Thoracic aorta (tissue), 2 donors: ENCODE results near the gene KCNA5. TPM values are rescaled to one million over a fixed set of nuclear protein-coding genes. Genes with fewer than 3 reads are reported as not detected.

Source experiments
- ATAC-seq: fragments of 150-250 bp; one replicate; pipeline ENCODE4 v1.8.0; 2017; ENCODE audit warnings: low read depth; ENCODE audit not compliant: insufficient number of reproducible peaks, low FRiP score
- DNase-seq: peaks from one replicate; pipeline ENCODE4 v3.0.0-alpha.2; 2020; ENCODE audit warnings: low spot score
- H3K27ac ChIP-seq, 2 donors: fragments of 200-600 bp; sonication (generic); 1 replicate in 1 of 2; 2 replicates in 1 of 2; pipeline ENCODE4 v1.5.1; 2016; ENCODE audit warnings: mild to moderate bottlenecking in 2 of 2, moderate library complexity in 2 of 2
- H3K27me3 ChIP-seq: fragments of 200-600 bp; sonication (generic); replicated peaks from 2 replicates; pipeline ENCODE4 v1.6.0; 2016; ENCODE audit warnings: mild to moderate bottlenecking; ENCODE audit not compliant: insufficient read depth
- H3K36me3 ChIP-seq: fragments of 200-600 bp; sonication (generic); one replicate; pipeline ENCODE4 v1.5.1; 2016
- H3K4me1 ChIP-seq, 2 donors: fragments of 200-600 bp; sonication (generic); 1 replicate in 1 of 2; 2 replicates in 1 of 2; pipeline versions ENCODE4 v1.5.1 to v1.6.0; 2016; ENCODE audit warnings: low read depth in 2 of 2, mild to moderate bottlenecking in 1 of 2; ENCODE audit not compliant: control insufficient read depth in 1 of 2
- H3K4me3 ChIP-seq: fragments of 200-600 bp; sonication (generic); 2 replicates; pipeline ENCODE4 v1.5.1; 2016; ENCODE audit warnings: mild to moderate bottlenecking
- H3K9me3 ChIP-seq: fragments of 200-600 bp; sonication (generic); 2 replicates; pipeline ENCODE4 v1.5.1; 2016
- total RNA-seq, 2 donors: library from RNA; depleted of rRNA; stranded (reverse); fragments of >200 nt; gene quantifications; one replicate each; pipeline versions ENCODE4 v1.1.0 to v1.2.3, GENCODE V29; 2016
- TF ChIP-seq, protein P1 (sequence below): fragments of 200-600 bp; sonication (generic); IDR thresholded peaks from one replicate; pipeline ENCODE4 v1.5.1; 2019; ENCODE audit warnings: antibody characterized with exemption

The KCNA5 gene
- 10 to 100 TPM; 58.8 to 91.7 TPM for total RNA-seq

DNA sequence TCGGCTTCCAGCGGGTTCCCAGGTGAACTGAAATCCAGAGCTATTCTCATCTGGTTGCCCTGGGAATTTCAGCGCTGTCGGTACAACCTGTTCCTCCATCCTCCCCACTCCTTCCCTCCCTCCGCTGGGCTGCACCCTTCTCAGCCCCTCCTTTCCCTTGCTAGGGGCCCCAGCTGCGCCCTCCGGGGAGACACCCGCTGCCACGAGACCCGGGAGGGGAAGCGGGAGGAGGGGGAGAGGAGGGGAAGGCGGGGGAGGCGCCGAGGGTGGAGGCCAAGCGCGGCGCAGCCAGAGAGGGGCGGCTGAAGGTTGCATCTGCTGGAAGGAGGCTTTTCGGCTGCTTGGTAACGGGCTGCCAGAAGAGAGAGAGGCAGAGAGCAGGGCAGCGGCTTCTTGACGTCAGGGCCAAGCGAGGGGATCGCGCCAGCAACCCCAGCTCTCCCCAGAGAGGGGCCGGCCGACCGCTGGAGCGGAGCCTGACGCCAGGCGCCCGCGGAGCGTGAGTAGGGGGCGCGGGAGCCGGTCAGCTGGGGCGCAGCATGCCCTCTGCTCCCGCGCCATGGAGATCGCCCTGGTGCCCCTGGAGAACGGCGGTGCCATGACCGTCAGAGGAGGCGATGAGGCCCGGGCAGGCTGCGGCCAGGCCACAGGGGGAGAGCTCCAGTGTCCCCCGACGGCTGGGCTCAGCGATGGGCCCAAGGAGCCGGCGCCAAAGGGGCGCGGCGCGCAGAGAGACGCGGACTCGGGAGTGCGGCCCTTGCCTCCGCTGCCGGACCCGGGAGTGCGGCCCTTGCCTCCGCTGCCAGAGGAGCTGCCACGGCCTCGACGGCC lies at the start of gene KCNA5:
Gene KCNA5 (plus strand): TSS at position 291 of the 831 bp plus-strand sequence. CDS start 269 bp downstream, at position 560.
- ATAC-seq, result peak; percentile 71
- H3K36me3 ChIP-seq, result no peaks in the 10 kb centered on the region
- H3K27ac ChIP-seq, result peak within 1 kb of the TSS; percentile 91 to 96
- H3K4me3 ChIP-seq, result peak within 1 kb of the TSS; percentile 82
- peaks cover 0 to 31% of the 10 kb centered on the region in 2 donors for H3K4me1 ChIP-seq
- DNase-seq, result no peak
- H3K9me3 ChIP-seq, result no peaks in the 10 kb centered on the region
- no peaks in the 10 kb centered on the region for H3K27me3 ChIP-seq
- TF ChIP-seq, protein P1, sequence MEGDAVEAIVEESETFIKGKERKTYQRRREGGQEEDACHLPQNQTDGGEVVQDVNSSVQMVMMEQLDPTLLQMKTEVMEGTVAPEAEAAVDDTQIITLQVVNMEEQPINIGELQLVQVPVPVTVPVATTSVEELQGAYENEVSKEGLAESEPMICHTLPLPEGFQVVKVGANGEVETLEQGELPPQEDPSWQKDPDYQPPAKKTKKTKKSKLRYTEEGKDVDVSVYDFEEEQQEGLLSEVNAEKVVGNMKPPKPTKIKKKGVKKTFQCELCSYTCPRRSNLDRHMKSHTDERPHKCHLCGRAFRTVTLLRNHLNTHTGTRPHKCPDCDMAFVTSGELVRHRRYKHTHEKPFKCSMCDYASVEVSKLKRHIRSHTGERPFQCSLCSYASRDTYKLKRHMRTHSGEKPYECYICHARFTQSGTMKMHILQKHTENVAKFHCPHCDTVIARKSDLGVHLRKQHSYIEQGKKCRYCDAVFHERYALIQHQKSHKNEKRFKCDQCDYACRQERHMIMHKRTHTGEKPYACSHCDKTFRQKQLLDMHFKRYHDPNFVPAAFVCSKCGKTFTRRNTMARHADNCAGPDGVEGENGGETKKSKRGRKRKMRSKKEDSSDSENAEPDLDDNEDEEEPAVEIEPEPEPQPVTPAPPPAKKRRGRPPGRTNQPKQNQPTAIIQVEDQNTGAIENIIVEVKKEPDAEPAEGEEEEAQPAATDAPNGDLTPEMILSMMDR, result no peak

DNA sequence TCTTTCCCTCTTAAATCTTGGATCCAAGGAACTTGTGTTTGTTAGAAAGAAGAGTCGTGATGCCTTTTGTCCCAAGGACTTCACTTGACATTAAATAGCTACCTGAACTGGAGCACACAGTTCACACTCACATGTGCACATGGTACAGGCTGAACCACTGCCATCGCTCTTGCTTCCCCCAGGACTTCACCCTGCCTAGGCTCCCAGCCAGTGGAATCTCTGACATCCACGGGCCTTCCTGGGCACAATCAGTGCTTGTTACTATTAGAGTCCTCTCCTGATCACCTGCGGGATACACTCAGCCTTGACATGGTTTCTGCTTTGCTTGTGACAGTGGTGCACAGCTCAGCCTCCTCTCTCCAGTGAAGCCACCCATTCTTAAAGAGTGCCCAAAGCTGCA lies 49.1 kb upstream of the KCNA5 start:
- Histone ChIP-seq H3K27ac (no peak overlapping the region), H3K9me3 (no peaks in the 10 kb centered on the region), H3K4me3 (no peak overlapping the region), H3K4me1 (peaks cover 5 to 13% of the 10 kb centered on the region in 2 donors), H3K36me3 (no peaks in the 10 kb centered on the region), H3K27me3 (no peaks in the 10 kb centered on the region)
- TF ChIP-seq, protein P1, result no peak
- ATAC-seq, result no peak
- DNase-seq, result no peak

DNA sequence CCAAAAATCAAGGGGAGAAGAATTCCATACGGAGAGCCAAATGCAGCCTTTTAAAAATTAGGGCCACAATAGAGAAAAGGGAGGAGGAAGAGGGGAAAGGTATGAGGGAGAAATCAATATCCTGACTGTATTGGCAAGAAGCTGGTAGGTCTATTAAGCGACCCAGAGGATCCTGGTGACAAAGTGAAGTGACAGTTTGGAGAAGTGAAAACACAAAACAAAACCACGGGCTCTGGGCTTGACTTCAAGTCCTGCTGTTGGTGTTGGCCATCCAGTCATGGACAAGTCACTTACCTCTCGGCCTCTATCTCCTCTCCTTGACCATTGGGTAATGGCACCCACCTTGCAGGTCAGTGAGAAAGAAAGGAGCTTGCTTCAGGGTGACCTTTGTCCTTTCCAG lies 47.0 kb upstream of the KCNA5 start:
- H3K36me3 ChIP-seq, result no peaks in the 10 kb centered on the region
- H3K27ac ChIP-seq, result no peak overlapping the region
- H3K9me3 ChIP-seq, result no peaks in the 10 kb centered on the region
- TF ChIP-seq, protein P1, result no peak
- H3K4me3 ChIP-seq, result no peak overlapping the region
- H3K4me1 ChIP-seq, result peaks cover 5 to 15% of the 10 kb centered on the region in 2 donors
- ATAC-seq (no peak), DNase-seq (no peak)
- H3K27me3 ChIP-seq, result no peaks in the 10 kb centered on the region

DNA sequence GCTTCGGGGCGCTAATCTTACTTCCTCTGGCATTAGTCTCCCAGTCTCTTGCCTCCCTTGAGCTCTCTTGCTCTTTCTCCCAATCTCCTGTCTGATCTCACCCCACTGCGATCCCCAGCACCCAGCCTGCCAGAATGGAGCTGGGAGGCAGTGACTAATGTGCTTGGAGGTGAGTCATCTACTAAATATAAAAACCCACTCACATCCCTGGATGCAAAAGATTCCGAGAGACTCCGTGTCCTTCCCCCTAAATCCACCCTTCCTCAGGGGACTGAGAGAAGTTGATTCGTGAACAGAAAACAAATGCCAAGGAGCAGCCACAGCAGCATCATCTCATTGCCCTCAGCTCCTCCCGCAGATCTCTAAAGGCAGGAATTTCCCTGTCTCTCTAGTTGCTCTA lies 45.7 kb upstream of the KCNA5 start:
- DNase-seq, result peak; percentile 60
- Histone ChIP-seq H3K36me3 (no peaks in the 10 kb centered on the region), H3K27me3 (no peaks in the 10 kb centered on the region), H3K4me1 (peaks cover 5 to 27% of the 10 kb centered on the region in 2 donors), H3K4me3 (peak overlapping the region; percentile 43), H3K9me3 (no peaks in the 10 kb centered on the region), H3K27ac (peak overlapping the region; percentile 80 to 86)
- peak; percentile 98 for ATAC-seq
- TF ChIP-seq, protein P1, result no peak

GRCh38 chr12:5000204-5000603 lies 43.5 kb upstream of the KCNA5 start:
- Histone ChIP-seq H3K9me3 (no peaks in the 10 kb centered on the region), H3K36me3 (no peaks in the 10 kb centered on the region), H3K4me1 (peaks cover 5 to 27% of the 10 kb centered on the region in 2 donors), H3K27me3 (no peaks in the 10 kb centered on the region), H3K4me3 (no peak overlapping the region), H3K27ac (no peak overlapping the region)
- no peak for DNase-seq
- no peak for ATAC-seq
- TF ChIP-seq, protein P1, result no peak
